A549 treated with ZK216348 at 1 μM for 4 hours (cell line): ENCODE measurements around the gene TULP4. TPM values are rescaled to one million over a fixed set of nuclear protein-coding genes. Genes with fewer than 3 reads are reported as not detected.

Experiments used
- total RNA-seq: library from RNA; stranded (reverse); fragments of 200-300 nt; extraction: Qiagen RNA extraction; gene quantifications from 5 replicates; pipeline ENCODE4 v1.2.3, GENCODE V29; 2022; ENCODE audit warnings: low read depth

Gene TULP4, protein sequence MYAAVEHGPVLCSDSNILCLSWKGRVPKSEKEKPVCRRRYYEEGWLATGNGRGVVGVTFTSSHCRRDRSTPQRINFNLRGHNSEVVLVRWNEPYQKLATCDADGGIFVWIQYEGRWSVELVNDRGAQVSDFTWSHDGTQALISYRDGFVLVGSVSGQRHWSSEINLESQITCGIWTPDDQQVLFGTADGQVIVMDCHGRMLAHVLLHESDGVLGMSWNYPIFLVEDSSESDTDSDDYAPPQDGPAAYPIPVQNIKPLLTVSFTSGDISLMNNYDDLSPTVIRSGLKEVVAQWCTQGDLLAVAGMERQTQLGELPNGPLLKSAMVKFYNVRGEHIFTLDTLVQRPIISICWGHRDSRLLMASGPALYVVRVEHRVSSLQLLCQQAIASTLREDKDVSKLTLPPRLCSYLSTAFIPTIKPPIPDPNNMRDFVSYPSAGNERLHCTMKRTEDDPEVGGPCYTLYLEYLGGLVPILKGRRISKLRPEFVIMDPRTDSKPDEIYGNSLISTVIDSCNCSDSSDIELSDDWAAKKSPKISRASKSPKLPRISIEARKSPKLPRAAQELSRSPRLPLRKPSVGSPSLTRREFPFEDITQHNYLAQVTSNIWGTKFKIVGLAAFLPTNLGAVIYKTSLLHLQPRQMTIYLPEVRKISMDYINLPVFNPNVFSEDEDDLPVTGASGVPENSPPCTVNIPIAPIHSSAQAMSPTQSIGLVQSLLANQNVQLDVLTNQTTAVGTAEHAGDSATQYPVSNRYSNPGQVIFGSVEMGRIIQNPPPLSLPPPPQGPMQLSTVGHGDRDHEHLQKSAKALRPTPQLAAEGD (N-terminal part only)
- total RNA-seq = 5.3 to 7.7 TPM (median 6.8 TPM) in 5 replicates

GRCh38 chr6:158312165-158312564 is at the start of gene TULP4:
TSS of gene TULP4 (plus strand) at chr6:158312465. CDS start at chr6:158314017, 1,552 bp downstream.

GRCh38 chr6:158559895-158560835 is 247.9 kb downstream of the TULP4 start, which contains the start of gene TMEM181:
TSS of gene TMEM181 (plus strand) at chr6:158560091. CDS start at chr6:158560225, 134 bp downstream.

Other genes starting within 250 kb of the TULP4 start
- 2.2 to 3.8 TPM (median 3.3 TPM) in 5 replicates for gene SERAC1, start 144.2 kb upstream of the TULP4 start, total RNA-seq
- 16.0 to 18.2 TPM (median 16.9 TPM) in 5 replicates for gene GTF2H5, start 144.1 kb upstream of the TULP4 start, total RNA-seq
- 9.4 to 16.4 TPM (median 15.2 TPM) in 5 replicates for gene TMEM181, start 247.6 kb downstream of the TULP4 start, total RNA-seq